GM18519 (cell line): ENCODE results near the gene SYCE3.
"Not testable (repeated sequence)": the region's sequence is repeated elsewhere in the genome, so short reads cannot be mapped to it uniquely, and the experiment has no call there.

Experiments
- ATAC-seq: cut with Tn5 transposase; IDR thresholded peaks from one replicate; pipeline ENCODE4 v1.9.1; 2021; ENCODE audit warnings: mild to moderate bottlenecking, moderate library complexity; ENCODE audit not compliant: unreplicated experiment, low FRiP score

The SYCE3 gene

DNA sequence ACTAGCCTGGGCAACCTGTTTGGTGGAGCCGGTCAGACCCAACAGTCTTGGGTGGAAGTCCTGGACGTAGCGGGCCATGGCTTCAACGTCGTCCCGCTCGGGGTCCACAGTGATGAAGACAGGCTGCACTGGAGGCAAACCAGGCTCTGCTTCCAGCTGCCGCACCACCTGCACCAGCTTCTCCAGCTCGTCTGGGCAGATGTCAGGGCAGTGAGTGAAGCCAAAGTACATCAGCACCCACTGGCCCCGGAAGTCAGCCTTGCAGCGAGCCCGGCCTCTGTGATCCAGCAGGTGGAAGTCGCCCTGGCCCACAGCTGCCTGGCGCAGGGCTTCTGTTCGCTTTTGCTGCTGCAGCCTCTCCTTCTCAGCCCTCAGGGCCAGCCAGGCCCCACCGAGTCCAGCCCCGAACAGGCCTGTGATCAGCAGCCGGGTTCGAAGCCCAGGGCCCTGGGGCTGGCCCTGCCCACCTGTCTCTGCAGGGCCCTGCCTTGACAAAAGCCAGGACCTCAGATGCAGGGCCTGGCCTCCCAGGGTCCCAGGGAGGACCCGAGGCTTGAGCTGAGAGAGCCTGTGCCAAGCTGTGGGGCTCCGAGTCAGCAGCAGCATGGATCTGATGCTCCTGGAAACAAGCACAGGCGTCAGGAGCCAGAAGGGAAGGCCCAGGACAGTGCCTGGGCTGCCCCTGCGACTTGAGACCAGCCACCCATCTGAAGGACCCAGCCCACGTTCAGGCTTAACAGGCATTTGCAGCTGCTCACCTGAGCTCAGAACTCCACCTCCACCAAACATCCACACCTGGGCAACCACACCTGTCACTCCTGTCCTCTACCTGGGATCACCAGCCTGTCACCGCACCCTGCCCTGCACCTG lies 38.7 kb downstream of the SYCE3 start:
- ATAC-seq = no peak

GRCh38 chr22:50523458-50523805 lies 39.3 kb downstream of the SYCE3 start:
- no peak for ATAC-seq

DNA sequence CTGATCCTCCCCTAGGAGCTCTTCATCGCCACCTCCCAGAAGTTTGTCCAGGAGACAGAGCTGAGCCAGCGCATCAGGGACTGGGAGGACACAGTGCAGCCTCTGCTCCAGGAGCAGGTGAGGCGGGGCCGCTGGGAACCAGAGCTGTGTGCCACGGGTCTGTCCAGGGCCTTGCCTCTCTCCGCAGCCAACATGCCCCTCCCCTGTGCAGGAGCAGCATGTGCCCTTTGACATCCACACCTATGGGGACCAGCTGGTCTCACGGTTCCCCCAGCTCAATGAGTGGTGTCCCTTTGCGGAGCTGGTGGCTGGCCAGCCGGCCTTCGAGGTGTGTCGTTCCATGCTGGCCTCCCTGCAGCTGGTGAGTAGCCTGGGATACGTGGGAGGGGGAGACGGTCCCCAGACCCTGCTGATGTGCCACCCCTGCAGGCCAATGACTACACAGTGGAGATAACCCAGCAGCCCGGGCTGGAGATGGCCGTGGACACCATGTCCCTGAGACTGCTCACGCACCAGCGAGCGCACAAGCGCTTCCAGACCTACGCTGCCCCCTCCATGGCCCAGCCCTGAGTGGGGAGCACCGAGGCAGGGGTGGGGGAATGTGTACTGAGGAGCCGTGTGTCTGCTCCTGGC lies 39.8 kb downstream of the SYCE3 start:
- ATAC-seq = no peak

- ATAC-seq = no peak
These were observed 40.4 kb downstream of the SYCE3 start for GRCh38 chr22:50522208-50522805.

- no peak for ATAC-seq
These were observed 41.0 kb downstream of the SYCE3 start for GRCh38 chr22:50521710-50522109.

- ATAC-seq = no peak
These were observed 41.8 kb downstream of the SYCE3 start for GRCh38 chr22:50520826-50521453.

GRCh38 chr22:50520184-50520583 lies 42.5 kb downstream of the SYCE3 start:
- not testable (repeated sequence) for ATAC-seq

- no peak for ATAC-seq
These were observed 43.6 kb downstream of the SYCE3 start for GRCh38 chr22:50519151-50519550.

- ATAC-seq = no peak
These were observed 44.1 kb downstream of the SYCE3 start for GRCh38 chr22:50518606-50519005.

DNA sequence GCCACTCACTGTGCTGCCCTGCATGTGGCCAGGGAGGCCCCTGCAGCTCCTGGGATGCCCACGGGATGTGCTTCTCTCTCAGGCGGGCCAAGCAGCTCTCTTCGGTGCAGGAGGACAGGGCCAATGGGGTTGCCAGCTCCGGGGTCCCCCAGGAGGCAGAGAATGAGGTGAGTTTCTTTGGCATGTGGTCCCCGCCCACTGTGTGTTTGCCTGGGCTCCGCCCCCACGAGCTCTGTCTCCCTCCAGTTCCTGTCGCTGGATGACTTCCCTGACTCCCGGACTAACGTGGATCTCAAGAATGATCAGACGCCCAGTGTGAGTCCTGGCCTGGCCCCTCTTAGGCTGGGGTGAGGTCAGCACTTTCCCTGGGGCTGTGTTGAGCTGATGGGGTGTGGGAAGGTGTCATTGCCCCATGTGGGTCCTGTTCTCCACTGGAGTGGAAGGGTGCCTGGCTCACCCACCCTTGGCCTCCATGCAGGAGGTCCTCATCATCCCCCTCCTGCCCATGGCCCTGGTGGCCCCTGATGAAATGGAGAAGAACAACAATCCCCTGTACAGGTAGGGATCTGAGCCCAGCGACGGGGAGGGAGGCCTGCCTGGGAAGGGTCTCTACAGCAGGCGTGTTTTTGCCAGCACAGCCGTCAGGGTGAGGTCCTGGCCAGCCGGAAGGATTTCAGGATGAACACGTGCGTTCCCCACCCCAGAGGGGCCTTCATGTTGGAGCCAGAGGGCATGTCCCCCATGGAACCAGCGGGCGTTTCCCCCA lies 45.0 kb downstream of the SYCE3 start:
- no peak for ATAC-seq

- ATAC-seq = no peak
These were observed 45.8 kb downstream of the SYCE3 start for GRCh38 chr22:50516891-50517290.

DNA sequence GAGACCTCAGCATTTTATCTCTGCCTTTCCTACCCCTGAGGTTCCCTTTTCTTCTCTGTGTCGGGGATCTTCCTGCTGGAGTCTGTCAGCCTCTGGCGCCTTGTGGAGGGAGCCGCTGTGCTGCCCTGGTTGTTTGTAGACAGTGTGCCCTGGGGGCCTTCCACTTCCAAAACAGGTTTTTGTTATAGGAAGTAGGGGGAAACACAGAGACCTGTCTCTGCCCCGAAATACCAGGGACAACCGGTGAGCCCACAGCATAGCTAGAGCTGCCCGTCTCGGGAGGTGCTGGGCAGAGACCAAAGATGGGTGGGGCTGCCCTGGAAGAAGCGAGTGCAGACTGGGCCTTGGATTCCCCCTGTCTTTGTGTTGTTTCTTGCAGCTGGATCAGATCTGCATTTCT lies 46.7 kb downstream of the SYCE3 start:
- no peak for ATAC-seq

GRCh38 chr22:50513175-50513574 lies 49.5 kb downstream of the SYCE3 start:
- no peak for ATAC-seq

DNA sequence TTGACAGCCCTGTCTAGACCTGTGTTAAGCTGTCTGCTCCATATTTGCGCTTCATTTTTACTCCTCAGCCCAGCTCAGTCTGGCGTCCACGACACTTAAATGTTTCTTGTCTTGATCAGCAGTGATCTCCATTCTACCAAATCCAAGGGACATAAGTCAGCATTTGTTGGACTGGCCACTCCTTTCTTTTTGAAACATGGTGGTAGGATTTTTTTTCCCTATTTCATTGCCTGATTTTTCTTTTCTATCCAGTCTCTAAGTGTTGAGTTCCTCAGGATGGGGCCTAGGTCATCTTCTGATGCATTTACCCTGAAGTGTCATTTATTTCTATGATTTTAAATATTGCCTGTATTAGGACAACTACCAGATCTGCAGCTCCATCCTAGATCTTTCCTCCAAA lies 53.8 kb downstream of the SYCE3 start:
- ATAC-seq = no peak

DNA sequence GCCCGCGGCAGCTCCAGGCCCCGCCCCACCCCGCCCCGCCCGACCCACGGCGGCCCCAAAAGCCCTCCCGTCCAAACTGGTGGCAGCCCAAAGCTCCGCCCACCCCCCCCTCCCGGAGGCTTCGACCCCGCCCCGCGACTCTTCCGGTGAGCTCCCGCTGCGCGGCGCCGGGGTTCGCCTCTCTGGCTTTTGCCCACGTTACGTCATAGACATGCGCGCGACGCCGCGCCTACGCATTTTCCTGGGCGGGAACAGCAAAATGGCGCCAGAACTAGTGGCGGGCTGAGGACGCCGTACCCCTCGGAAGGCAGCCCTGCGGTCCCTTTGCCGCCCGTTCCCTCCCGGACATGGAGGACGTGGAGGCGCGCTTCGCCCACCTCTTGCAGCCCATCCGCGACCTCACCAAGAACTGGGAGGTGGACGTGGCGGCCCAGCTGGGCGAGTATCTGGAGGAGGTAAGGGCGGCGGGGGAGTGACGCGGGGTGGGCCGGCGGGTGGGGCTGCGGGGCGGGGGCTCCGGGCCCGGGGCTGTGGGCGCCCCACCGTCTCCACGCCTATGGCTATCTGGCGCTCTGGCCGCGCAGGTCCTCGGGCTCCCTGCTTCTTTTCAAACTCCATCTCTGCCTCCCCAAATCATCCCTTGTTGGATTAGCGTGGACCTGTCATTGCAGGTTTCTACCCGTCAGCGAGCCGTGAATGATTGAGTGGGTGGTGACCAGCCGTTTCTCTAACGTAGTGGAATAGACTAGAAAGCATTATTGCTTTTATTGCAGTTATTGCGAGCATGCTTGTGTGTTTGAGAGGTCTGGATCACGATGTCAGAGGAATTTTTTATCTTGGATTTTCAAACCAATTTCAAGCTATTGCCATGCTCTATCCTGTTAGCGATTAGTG lies 54.5 kb downstream of the SYCE3 start, which contains the start of gene NCAPH2:
NCAPH2 (plus strand) TSS at position 234 of the 894 bp plus-strand sequence; CDS start at position 348, 114 bp downstream.
- ATAC-seq = peak; percentile 46

GRCh38 chr22:50507421-50507990 lies 55.2 kb downstream of the SYCE3 start, which contains the start of gene LMF2:
LMF2 (minus strand) TSS chr22:50507702; CDS start chr22:50507675, 27 bp downstream.
- no peak for ATAC-seq

GRCh38 chr22:50506611-50507420 lies 55.9 kb downstream of the SYCE3 start:
- ATAC-seq = no peak
